Measurements from ENCODE around the gene ORAI3. TPM values are rescaled to one million over a fixed set of nuclear protein-coding genes. Genes with fewer than 3 reads are reported as not detected.

ORAI3 gene
- total and polyA plus RNA-seq, 2 of the 13 experiments (the other 11 are each of a cell fraction or from before 2014, with no cell fraction given): 11.4 to 32.0 TPM

DNA sequence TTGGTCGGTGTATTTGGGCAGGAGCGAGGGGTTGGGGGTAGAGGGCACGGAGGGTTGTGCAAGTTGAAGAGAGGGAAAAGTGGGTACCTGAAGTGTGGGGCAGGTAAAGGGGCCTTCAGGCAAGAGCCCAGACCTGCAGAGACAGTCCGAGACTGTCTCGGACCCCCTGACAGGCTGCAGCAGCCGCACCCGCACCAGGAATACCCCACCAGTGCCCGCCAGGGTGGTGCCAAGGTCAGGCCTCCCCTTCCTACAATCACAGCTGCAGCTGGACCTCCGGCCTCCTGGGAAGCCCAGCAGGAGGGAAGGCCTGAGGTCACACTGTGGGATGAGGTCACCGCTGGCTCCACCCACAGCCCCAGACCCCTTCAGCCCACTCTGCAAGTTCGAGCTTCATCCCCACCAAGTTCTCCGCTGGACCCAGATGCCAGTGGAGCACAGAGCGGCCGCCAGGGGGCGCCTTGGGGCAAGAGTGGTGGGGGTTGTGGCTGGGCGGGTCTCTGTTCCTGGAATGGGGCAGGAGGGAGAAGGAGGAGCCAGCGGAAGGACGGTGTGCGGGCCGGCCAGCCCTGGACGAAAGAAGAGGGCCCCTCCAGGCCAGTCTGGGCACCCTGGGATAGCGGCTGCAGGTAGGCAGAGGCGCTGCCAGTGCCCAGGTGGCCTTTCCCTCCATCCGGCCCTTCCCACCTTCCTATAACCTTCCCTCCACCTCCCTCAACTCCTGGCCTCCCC is 36.0 kb downstream of the ORAI3 start, which contains the start of gene HSD3B7 (continued):
- TF ChIP-seq, protein P1, sequence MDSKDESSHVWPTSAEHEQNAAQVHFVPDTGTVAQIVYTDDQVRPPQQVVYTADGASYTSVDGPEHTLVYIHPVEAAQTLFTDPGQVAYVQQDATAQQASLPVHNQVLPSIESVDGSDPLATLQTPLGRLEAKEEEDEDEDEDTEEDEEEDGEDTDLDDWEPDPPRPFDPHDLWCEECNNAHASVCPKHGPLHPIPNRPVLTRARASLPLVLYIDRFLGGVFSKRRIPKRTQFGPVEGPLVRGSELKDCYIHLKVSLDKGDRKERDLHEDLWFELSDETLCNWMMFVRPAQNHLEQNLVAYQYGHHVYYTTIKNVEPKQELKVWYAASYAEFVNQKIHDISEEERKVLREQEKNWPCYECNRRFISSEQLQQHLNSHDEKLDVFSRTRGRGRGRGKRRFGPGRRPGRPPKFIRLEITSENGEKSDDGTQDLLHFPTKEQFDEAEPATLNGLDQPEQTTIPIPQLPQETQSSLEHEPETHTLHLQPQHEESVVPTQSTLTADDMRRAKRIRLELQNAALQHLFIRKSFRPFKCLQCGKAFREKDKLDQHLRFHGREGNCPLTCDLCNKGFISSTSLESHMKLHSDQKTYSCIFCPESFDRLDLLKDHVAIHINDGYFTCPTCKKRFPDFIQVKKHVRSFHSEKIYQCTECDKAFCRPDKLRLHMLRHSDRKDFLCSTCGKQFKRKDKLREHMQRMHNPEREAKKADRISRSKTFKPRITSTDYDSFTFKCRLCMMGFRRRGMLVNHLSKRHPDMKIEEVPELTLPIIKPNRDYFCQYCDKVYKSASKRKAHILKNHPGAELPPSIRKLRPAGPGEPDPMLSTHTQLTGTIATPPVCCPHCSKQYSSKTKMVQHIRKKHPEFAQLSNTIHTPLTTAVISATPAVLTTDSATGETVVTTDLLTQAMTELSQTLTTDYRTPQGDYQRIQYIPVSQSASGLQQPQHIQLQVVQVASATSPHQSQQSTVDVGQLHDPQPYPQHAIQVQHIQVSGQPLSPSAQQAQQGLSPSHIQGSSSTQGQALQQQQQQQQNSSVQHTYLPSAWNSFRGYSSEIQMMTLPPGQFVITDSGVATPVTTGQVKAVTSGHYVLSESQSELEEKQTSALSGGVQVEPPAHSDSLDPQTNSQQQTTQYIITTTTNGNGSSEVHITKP (CRISPR knock-in tag; IDR thresholded peaks at IDR 0.05; ENCODE audit: low read depth): peak; percentile 28; the same call in 1 of the 2 replicates
- TF ChIP-seq HNF4G (IDR thresholded peaks at IDR 0.05; ENCODE audit: borderline replicate concordance, low read depth, low read length) (peak; percentile 19; the same call in 1 of the 2 replicates), HNF4G (CRISPR knock-in tag; IDR thresholded peaks at IDR 0.05; ENCODE audit: borderline replicate concordance, low read depth) (no peak), WIZ (CRISPR knock-in tag; IDR thresholded peaks at IDR 0.05) (0 out of 2 replicates have a peak, but pooled peaks have one; percentile 24), ZSCAN21 (CRISPR knock-in tag; IDR thresholded peaks at IDR 0.05; ENCODE audit: borderline replicate concordance) (0 out of 2 replicates have a peak, but pooled peaks have one; percentile 5), REL (CRISPR knock-in tag; conservative IDR thresholded peaks at IDR 0.05) (0 out of 2 replicates have a peak, but pooled peaks have one; percentile 18), RAD21 (CRISPR knock-in tag; IDR thresholded peaks at IDR 0.05) (peak; percentile 90), HNRNPLL (IDR thresholded peaks at IDR 0.05; ENCODE audit: low read depth, low read length, poor library complexity, severe bottlenecking) (peak; percentile 52), U2AF1 (optimal IDR thresholded peaks at IDR 0.05; ENCODE audit: low read depth, low read length) (peak; percentile 41), HMG20B (CRISPR knock-in tag; conservative IDR thresholded peaks at IDR 0.05) (0 out of 2 replicates have a peak, but pooled peaks have one; percentile 57), POLR2G (IDR thresholded peaks at IDR 0.05; ENCODE audit: low read depth, low read length) (peak; percentile 85), ZNF263 (CRISPR knock-in tag; IDR thresholded peaks at IDR 0.05) (peak; percentile 69; the same call in 1 of the 2 replicates)
- TF ChIP-seq, protein P2, sequence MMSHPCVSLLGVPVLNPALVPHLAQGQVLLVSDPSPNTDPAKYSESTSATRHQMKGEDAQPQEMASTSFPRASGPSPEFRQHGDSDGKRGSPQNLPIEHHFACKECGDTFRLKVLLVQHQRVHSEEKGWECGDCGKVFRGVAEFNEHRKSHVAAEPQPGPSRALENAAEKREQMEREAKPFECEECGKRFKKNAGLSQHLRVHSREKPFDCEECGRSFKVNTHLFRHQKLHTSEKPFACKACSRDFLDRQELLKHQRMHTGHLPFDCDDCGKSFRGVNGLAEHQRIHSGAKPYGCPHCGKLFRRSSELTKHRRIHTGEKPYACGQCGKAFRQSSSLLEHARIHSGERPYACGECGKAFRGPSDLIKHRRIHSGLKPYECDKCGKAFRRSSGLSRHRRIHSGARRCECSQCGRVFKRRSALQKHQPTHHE (CRISPR knock-in tag; IDR thresholded peaks at IDR 0.05; ENCODE audit: borderline replicate concordance): peak; percentile 42; the same call in 1 of the 2 replicates
- TF ChIP-seq, protein P3, sequence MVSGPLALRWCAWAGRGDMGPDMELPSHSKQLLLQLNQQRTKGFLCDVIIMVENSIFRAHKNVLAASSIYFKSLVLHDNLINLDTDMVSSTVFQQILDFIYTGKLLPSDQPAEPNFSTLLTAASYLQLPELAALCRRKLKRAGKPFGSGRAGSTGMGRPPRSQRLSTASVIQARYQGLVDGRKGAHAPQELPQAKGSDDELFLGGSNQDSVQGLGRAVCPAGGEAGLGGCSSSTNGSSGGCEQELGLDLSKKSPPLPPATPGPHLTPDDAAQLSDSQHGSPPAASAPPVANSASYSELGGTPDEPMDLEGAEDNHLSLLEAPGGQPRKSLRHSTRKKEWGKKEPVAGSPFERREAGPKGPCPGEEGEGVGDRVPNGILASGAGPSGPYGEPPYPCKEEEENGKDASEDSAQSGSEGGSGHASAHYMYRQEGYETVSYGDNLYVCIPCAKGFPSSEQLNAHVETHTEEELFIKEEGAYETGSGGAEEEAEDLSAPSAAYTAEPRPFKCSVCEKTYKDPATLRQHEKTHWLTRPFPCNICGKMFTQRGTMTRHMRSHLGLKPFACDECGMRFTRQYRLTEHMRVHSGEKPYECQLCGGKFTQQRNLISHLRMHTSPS (CRISPR knock-in tag; IDR thresholded peaks at IDR 0.05; ENCODE audit: low read depth): no peak
- TF ChIP-seq, protein P4, sequence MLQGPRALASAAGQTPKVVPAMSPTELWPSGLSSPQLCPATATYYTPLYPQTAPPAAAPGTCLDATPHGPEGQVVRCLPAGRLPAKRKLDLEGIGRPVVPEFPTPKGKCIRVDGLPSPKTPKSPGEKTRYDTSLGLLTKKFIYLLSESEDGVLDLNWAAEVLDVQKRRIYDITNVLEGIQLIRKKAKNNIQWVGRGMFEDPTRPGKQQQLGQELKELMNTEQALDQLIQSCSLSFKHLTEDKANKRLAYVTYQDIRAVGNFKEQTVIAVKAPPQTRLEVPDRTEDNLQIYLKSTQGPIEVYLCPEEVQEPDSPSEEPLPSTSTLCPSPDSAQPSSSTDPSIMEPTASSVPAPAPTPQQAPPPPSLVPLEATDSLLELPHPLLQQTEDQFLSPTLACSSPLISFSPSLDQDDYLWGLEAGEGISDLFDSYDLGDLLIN (CRISPR knock-in tag; IDR thresholded peaks at IDR 0.05; ENCODE audit: borderline replicate concordance): 0 out of 2 replicates have a peak, but pooled peaks have one; percentile 60
- TF ChIP-seq, protein P5, sequence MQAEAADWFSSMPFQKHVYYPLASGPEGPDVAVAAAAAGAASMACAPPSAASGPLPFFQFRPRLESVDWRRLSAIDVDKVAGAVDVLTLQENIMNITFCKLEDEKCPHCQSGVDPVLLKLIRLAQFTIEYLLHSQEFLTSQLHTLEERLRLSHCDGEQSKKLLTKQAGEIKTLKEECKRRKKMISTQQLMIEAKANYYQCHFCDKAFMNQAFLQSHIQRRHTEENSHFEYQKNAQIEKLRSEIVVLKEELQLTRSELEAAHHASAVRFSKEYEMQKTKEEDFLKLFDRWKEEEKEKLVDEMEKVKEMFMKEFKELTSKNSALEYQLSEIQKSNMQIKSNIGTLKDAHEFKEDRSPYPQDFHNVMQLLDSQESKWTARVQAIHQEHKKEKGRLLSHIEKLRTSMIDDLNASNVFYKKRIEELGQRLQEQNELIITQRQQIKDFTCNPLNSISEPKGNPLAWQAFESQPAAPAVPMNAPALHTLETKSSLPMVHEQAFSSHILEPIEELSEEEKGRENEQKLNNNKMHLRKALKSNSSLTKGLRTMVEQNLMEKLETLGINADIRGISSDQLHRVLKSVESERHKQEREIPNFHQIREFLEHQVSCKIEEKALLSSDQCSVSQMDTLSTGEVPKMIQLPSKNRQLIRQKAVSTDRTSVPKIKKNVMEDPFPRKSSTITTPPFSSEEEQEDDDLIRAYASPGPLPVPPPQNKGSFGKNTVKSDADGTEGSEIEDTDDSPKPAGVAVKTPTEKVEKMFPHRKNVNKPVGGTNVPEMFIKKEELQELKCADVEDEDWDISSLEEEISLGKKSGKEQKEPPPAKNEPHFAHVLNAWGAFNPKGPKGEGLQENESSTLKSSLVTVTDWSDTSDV (CRISPR knock-in tag; IDR thresholded peaks at IDR 0.05): no peak
